ENCODE data around the gene FGF8.

DNA sequence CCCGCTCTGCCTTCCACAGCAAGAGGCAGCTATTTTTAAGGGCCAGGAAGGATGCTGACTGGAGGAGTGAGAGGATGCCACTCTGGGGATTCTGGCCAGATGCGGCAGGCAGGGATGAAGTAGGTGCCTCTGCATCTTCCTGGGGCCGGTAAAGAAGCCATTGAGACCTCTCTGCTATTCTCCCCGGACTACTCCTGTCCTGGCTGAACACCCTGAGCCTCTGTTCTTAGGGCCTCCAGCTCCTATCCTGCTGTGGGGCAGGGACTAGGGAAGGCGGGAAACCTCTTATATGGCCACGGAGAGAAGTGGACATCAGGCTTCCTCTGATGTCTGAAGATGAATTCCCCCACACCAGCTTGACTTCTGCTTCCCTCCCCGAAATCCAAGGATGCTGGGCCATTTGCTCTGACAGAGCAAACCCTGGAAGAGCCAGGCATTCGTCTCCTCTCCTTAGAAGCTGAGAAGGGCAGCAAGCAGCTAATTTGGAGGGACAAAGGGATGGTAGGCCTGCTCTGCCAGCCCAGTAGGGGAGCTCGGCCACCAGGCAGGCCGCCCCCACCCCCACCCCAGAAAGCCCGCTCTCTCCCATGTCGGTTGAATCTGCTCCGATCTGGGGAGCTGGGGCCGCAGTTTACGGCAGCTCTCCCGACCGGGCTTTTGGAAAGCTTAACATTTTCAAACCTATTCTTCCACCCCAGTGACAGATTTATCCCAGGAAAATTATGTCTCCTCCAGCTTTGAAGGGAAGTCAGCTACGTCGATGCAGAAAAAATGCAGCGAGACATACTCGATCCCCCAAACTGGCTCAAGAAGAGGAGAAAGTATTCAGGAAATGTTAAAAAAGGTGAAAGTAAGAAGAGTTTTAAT, 2.8 kb downstream of the FGF8 start:
- TF ChIP-seq POLR2AphosphoS5 (IDR thresholded peaks at IDR 0.05; ENCODE audit: borderline replicate concordance, low read depth, low read length) (no peak), FOXP2 (optimal IDR thresholded peaks at IDR 0.05; ENCODE audit: control extremely low read depth, extremely low read length, insufficient read depth) (no peak)
